Mesenchymal stem cell (in vitro differentiated cells and primary cell): Measurements from ENCODE around the gene CAV3.

ENCODE experiments used
- DNase-seq: peaks from one replicate; pipeline ENCODE4 v3.0.0-alpha.2; 2013
- H2AFZ ChIP-seq: one replicate; pipeline ENCODE4 v1.6.1; 2013; ENCODE audit warnings: low read depth, mild to moderate bottlenecking, control low read depth, inconsistent platforms, low read length, moderate library complexity
- H2AK5ac ChIP-seq: 2 replicates; pipeline ENCODE4 v1.6.1; 2013; ENCODE audit warnings: low read length, moderate library complexity, mild to moderate bottlenecking, inconsistent platforms; ENCODE audit not compliant: severe bottlenecking
- H2BK120ac ChIP-seq: one replicate; pipeline ENCODE4 v1.6.1; 2013; ENCODE audit warnings: low read depth, mild to moderate bottlenecking, inconsistent platforms, low read length, moderate library complexity
- H2BK12ac ChIP-seq, 2 experiments: one replicate each; pipeline ENCODE4 v1.6.1; 2013; ENCODE audit warnings: inconsistent platforms in 2 of 2, low read length in 2 of 2, mild to moderate bottlenecking in 2 of 2, moderate library complexity in 2 of 2, control low read depth in 1 of 2
- H2BK15ac ChIP-seq: one replicate; pipeline ENCODE4 v1.6.1; 2013; ENCODE audit warnings: mild to moderate bottlenecking, low read depth, inconsistent platforms; ENCODE audit not compliant: poor library complexity, severe bottlenecking
- H2BK5ac ChIP-seq: 2 replicates; pipeline ENCODE4 v1.6.1; 2013; ENCODE audit warnings: low read depth, mild to moderate bottlenecking, low read length, control low read depth, inconsistent platforms; ENCODE audit not compliant: poor library complexity, severe bottlenecking
- H3K14ac ChIP-seq, 2 experiments: one replicate each; pipeline ENCODE4 v1.6.1; 2013; ENCODE audit warnings: inconsistent platforms in 2 of 2, low read length in 2 of 2, control low read depth in 1 of 2, mild to moderate bottlenecking in 1 of 2, moderate library complexity in 1 of 2
- H3K18ac ChIP-seq, 2 experiments: one replicate each; pipeline ENCODE4 v1.6.1; 2013; ENCODE audit warnings: inconsistent platforms in 2 of 2, low read length in 2 of 2, control low read depth in 1 of 2, low read depth in 1 of 2, mild to moderate bottlenecking in 1 of 2
- H3K23ac ChIP-seq, 2 experiments: one replicate each; pipeline ENCODE4 v1.6.1; 2013; ENCODE audit warnings: inconsistent platforms in 2 of 2, low read length in 2 of 2, mild to moderate bottlenecking in 2 of 2, moderate library complexity in 2 of 2, control low read depth in 1 of 2
- H3K27ac ChIP-seq: 2 replicates; pipeline ENCODE4 v1.5.1; 2013; ENCODE audit warnings: mild to moderate bottlenecking, moderate library complexity, low read length, control low read depth, inconsistent platforms; ENCODE audit not compliant: poor library complexity, severe bottlenecking
- H3K27me3 ChIP-seq, 2 experiments: 2 replicates each; pipeline versions ENCODE4 v1.6.1 to v1.7.0; 2013; ENCODE audit warnings: low read length in 2 of 2, mild to moderate bottlenecking in 2 of 2, moderate library complexity in 2 of 2, control low read depth in 1 of 2, inconsistent platforms in 1 of 2; ENCODE audit not compliant: control insufficient read depth in 1 of 2, insufficient read depth in 1 of 2
- H3K36me3 ChIP-seq, 2 experiments: 2 replicates each; pipeline versions ENCODE4 v1.6.1 to v1.7.0; 2013; ENCODE audit warnings: low read length in 2 of 2, control low read depth in 1 of 2, inconsistent platforms in 1 of 2, low read depth in 1 of 2, mild to moderate bottlenecking in 1 of 2; ENCODE audit not compliant: insufficient read depth in 2 of 2, control insufficient read depth in 1 of 2
- H3K4ac ChIP-seq, 2 experiments: one replicate each; pipeline ENCODE4 v1.6.1; 2013; ENCODE audit warnings: inconsistent platforms in 2 of 2, low read length in 2 of 2, mild to moderate bottlenecking in 2 of 2, moderate library complexity in 2 of 2, control low read depth in 1 of 2, low read depth in 1 of 2
- H3K4me1 ChIP-seq: 2 replicates; pipeline ENCODE4 v1.6.1; 2013; ENCODE audit warnings: low read depth, low read length, control low read depth; ENCODE audit not compliant: control insufficient read depth, insufficient read depth
- H3K4me2 ChIP-seq: 2 replicates; pipeline ENCODE4 v1.6.1; 2013; ENCODE audit warnings: low read length, mild to moderate bottlenecking, inconsistent platforms; ENCODE audit not compliant: poor library complexity, severe bottlenecking
- H3K4me3 ChIP-seq, 2 experiments: 2 replicates each; pipeline versions ENCODE4 v1.5.1 to v1.7.0; 2013; ENCODE audit warnings: low read length in 2 of 2, mild to moderate bottlenecking in 2 of 2, control low read depth in 1 of 2, low read depth in 1 of 2; ENCODE audit not compliant: insufficient read depth in 1 of 2
- H3K79me1 ChIP-seq: replicated peaks from 2 replicates; pipeline ENCODE4 v1.6.1; 2013; ENCODE audit warnings: mild to moderate bottlenecking, control low read depth, low read length, inconsistent platforms; ENCODE audit not compliant: poor library complexity, severe bottlenecking
- H3K9ac ChIP-seq: 2 replicates; pipeline ENCODE4 v1.7.0; 2013; ENCODE audit warnings: mild to moderate bottlenecking, low read length, moderate library complexity
- H3K9me3 ChIP-seq: 2 replicates; pipeline ENCODE4 v1.7.0; 2013; ENCODE audit warnings: mild to moderate bottlenecking, low read length; ENCODE audit not compliant: control insufficient read depth
- H4K8ac ChIP-seq: one replicate; pipeline ENCODE4 v1.6.1; 2013; ENCODE audit warnings: inconsistent platforms, mild to moderate bottlenecking, low read length, moderate library complexity
- H4K91ac ChIP-seq: one replicate; pipeline ENCODE4 v1.6.1; 2013; ENCODE audit warnings: mild to moderate bottlenecking, low read length, inconsistent platforms
- WGBS: methylation state at CpG from one replicate; pipeline ENCODE4 v1.1.7; 2013; ENCODE audit warnings: mixed read lengths; 5-methylcytosine and 5-hydroxymethylcytosine counted together

Gene CAV3

DNA sequence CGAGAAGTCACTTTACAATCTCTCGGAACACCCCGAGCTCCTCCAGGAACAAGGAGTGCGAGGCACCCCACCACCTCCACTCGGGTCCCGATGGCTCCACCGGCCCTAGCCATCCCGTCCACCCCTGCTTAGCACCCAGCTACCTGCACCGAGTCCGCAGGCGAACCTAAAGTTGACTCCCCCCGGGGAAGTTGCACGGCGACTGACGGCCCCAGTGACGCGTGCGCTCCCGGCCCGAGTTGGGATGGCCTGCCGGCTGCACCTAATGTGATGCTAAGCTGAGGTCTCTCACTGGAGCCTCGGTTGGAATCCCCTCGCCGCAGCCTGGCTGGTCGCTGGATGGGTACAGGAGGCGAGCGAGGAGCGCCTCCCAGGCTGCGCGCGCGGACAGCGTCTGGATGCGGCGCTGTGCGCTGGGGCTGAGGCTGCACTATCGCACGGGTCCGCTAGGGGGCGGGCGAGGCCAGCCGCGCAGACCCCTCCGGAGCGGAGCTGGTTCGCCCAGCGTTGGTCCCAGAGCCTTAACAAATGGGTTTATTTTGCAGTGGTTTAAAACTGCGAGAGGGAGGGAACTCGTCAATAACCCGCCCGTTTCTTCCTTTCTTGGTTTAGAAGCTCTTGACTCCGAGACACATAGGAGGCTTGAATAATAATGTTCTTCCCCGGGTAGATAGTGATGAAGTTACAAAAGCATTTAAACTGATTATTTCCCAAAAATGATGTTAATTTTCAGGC lies 35.7 kb downstream of the CAV3 start, which contains the start of gene OXTR:
Gene OXTR (minus strand): TSS at position 526 of the 735 bp plus-strand sequence. CDS start 1,426 bp downstream, outside the sequence.
- Histone ChIP-seq H2BK120ac (no peak within 1 kb of the TSS), H3K36me3 (peaks cover 0 to 23% of the 10 kb centered on the region in 2 experiments), H4K91ac (no peak within 1 kb of the TSS), H3K23ac (peak within 1 kb of the TSS in 1 of 2 experiments; percentile 53), H2BK5ac (peak within 1 kb of the TSS; percentile 69), H3K79me1 (peaks cover 5% of the 10 kb centered on the region), H4K8ac (no peak within 1 kb of the TSS), H2AK5ac (peak within 1 kb of the TSS; percentile 97), H2BK12ac (peak within 1 kb of the TSS in 1 of 2 experiments; percentile 57), H3K4me2 (peak within 1 kb of the TSS; percentile 76), H2AFZ (peak within 1 kb of the TSS; percentile 73), H3K14ac (peak within 1 kb of the TSS in 1 of 2 experiments; percentile 64), H3K18ac (no peak within 1 kb of the TSS), H3K9me3 (no peaks in the 10 kb centered on the region), H3K9ac (peak within 1 kb of the TSS; percentile 72), H3K4ac (no peak within 1 kb of the TSS), H3K27ac (peak within 1 kb of the TSS; percentile 83), H3K4me3 (peak within 1 kb of the TSS; percentile 72 to 80), H3K4me1 (peaks cover 24% of the 10 kb centered on the region), H3K27me3 (peaks cover 0 to 61% of the 10 kb centered on the region in 2 experiments), H2BK15ac (no peak within 1 kb of the TSS)
- 6% methylated on average over 51 of the region's 53 CpGs for WGBS
- peak; percentile 72 for DNase-seq

DNA sequence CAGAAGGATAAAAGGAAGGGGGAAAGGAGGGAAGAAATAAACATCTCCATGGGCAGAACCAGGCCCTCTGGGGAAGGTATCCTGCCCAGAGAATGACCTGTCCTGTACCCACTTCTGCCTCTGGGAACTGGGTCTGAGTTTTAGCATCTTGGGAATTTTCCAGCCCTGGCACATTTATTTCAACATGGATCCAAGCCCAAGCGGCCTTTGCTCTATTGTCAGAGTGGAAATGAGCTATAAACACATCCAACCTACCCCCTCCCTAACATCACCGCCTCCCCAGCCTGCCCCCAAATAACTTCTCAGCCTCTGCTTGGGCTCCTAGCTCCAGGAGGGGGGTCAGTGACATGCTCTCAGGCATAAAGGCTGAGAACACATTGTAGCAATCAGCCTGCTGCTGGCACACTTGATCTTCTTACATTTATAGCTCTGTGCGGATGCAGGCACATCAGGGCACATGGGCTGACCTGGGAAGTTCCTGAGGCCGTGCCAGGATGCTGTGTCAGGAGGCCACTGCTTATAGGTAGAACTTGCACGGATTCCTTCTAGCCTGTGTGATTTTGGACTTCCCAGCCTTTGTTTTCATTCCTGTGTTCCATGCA lies 40.4 kb downstream of the CAV3 start:
- H2BK12ac ChIP-seq: no peak overlapping the region
- H3K4me2 ChIP-seq: no peak overlapping the region
- H3K79me1 ChIP-seq: peaks cover 4% of the 10 kb centered on the region
- no peak overlapping the region for H4K8ac ChIP-seq
- H4K91ac ChIP-seq: no peak overlapping the region
- H3K23ac ChIP-seq: no peak overlapping the region
- H3K27me3 ChIP-seq: peaks cover 0 to 33% of the 10 kb centered on the region in 2 experiments
- H2BK15ac ChIP-seq: no peak overlapping the region
- no peak overlapping the region for H3K4ac ChIP-seq
- H3K36me3 ChIP-seq: no peaks in the 10 kb centered on the region
- H3K9me3 ChIP-seq: no peaks in the 10 kb centered on the region
- H3K14ac ChIP-seq: peak overlapping the region in 1 of 2 experiments; percentile 30
- no peak overlapping the region for H2AK5ac ChIP-seq
- no peak overlapping the region for H2AFZ ChIP-seq
- H2BK120ac ChIP-seq: no peak overlapping the region
- no peak for DNase-seq
- H3K18ac ChIP-seq: no peak overlapping the region
- no peak overlapping the region for H3K9ac ChIP-seq
- WGBS: 96% methylated on average over 5 of the region's 5 CpGs
- H3K4me1 ChIP-seq: peaks cover 12% of the 10 kb centered on the region
- no peak overlapping the region for H2BK5ac ChIP-seq
- H3K27ac ChIP-seq: no peak overlapping the region
- no peak overlapping the region for H3K4me3 ChIP-seq

DNA sequence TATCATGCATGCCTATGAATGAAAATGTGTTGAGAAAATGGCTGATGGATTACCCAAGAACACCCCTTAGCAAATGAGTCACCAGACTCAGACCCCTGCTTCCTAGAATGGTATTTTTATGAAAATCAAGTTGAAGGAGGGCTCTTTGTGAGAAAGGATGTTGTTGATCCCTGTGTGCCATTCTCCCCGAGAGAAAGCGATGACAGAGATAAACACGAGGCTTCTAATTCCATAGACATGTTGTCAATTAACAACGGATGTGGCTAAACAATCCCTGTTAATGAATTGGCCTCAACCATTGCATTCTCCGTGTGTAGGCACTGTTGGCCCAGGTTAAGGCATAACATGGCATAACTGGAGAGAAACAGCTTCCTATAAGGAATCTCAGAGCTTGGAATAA lies 41.6 kb downstream of the CAV3 start:
- Histone ChIP-seq H3K36me3 (no peaks in the 10 kb centered on the region), H2BK120ac (no peak overlapping the region), H3K18ac (no peak overlapping the region), H3K4me3 (no peak overlapping the region), H2BK15ac (no peak overlapping the region), H4K8ac (no peak overlapping the region), H3K4me1 (peaks cover 12% of the 10 kb centered on the region), H2BK12ac (no peak overlapping the region), H3K4ac (no peak overlapping the region), H3K9me3 (no peaks in the 10 kb centered on the region), H3K23ac (no peak overlapping the region), H3K14ac (no peak overlapping the region), H2AFZ (no peak overlapping the region), H4K91ac (no peak overlapping the region), H2BK5ac (no peak overlapping the region), H2AK5ac (no peak overlapping the region), H3K27me3 (peaks cover 0 to 32% of the 10 kb centered on the region in 2 experiments), H3K9ac (no peak overlapping the region), H3K79me1 (peaks cover 4% of the 10 kb centered on the region), H3K27ac (no peak overlapping the region), H3K4me2 (no peak overlapping the region)
- DNase-seq: no peak
- WGBS: 93% methylated on average over 5 of the region's 5 CpGs

DNA sequence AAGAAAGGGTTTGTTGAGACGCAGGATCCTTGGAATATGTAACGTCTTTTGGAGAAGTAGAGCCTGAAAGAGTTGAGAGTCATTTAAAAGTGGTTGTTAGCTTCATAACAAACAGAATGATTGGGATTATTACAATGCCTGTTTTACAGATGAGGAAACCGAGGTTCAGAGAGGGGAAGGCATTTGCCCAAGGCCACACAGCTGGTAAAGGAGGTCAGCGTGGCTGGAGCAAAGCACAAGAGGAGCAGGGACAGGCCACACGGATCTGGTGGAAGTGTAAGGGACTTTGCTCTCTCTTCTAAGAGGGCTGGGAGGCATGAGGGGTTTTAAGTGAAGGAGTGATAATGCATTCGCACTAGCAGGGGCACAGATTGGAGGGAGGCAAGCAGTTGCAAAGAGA lies 42.0 kb downstream of the CAV3 start:
- H3K27me3 ChIP-seq: peaks cover 0 to 28% of the 10 kb centered on the region in 2 experiments
- H4K8ac ChIP-seq: no peak overlapping the region
- H2BK15ac ChIP-seq: no peak overlapping the region
- H3K36me3 ChIP-seq: no peaks in the 10 kb centered on the region
- H2AFZ ChIP-seq: no peak overlapping the region
- no peak for DNase-seq
- H3K79me1 ChIP-seq: peaks cover 3% of the 10 kb centered on the region
- no peak overlapping the region for H3K23ac ChIP-seq
- no peak overlapping the region for H3K27ac ChIP-seq
- no peak overlapping the region for H2BK12ac ChIP-seq
- H3K14ac ChIP-seq: no peak overlapping the region
- peak overlapping the region; percentile 33 for H2AK5ac ChIP-seq
- peaks cover 10% of the 10 kb centered on the region for H3K4me1 ChIP-seq
- no peak overlapping the region for H3K18ac ChIP-seq
- no peaks in the 10 kb centered on the region for H3K9me3 ChIP-seq
- peak overlapping the region; percentile 43 for H4K91ac ChIP-seq
- no peak overlapping the region for H3K4ac ChIP-seq
- no peak overlapping the region for H2BK5ac ChIP-seq
- no peak overlapping the region for H3K4me2 ChIP-seq
- H2BK120ac ChIP-seq: no peak overlapping the region
- H3K4me3 ChIP-seq: no peak overlapping the region
- H3K9ac ChIP-seq: no peak overlapping the region
- 91% methylated on average over 6 of the region's 6 CpGs for WGBS
